Gastrocnemius medialis (tissue), 4 donors: ENCODE results near the gene SHANK1. TPM values are rescaled to one million over a fixed set of nuclear protein-coding genes. Genes with fewer than 3 reads are reported as not detected.
A peak's percentile ranks its signal among the peaks of the same experiment; 100 is the strongest.
"Not testable (repeated sequence)": the region's sequence is repeated elsewhere in the genome, so short reads cannot be mapped to it uniquely, and the experiment has no call there.

ENCODE experiments used
- ATAC-seq, 2 donors: fragments of 150-250 bp; one replicate each; pipeline ENCODE4 v1.9.1; 2016
- DNase-seq, 2 donors: peaks; one replicate each; pipeline ENCODE4 v3.0.0-alpha.2; 2019
- H3K27ac ChIP-seq, 4 donors: fragments of 200-600 bp; sonication (generic); 1 replicate in 1 of 4; 2 replicates in 3 of 4; pipeline ENCODE4 v1.5.1; 2016 to 2018; ENCODE audit warnings: mild to moderate bottlenecking in 2 of 4, moderate library complexity in 1 of 4
- H3K27me3 ChIP-seq, 3 donors: fragments of 200-600 bp; sonication (generic) in 2 of 3; 1 replicate in 1 of 3; 2 replicates in 2 of 3; pipeline versions ENCODE4 v1.5.1 to v1.6.0; 2016 to 2019; ENCODE audit warnings: mild to moderate bottlenecking in 1 of 3, moderate library complexity in 1 of 3
- H3K36me3 ChIP-seq, 2 donors: fragments of 200-600 bp; sonication (generic) in 1 of 2; one replicate each; pipeline ENCODE4 v1.5.1; 2017 to 2018
- H3K4me1 ChIP-seq, 2 donors: fragments of 200-600 bp; sonication (generic) in 1 of 2; one replicate each; pipeline ENCODE4 v1.5.1; 2016 to 2017; ENCODE audit warnings: mild to moderate bottlenecking in 2 of 2
- H3K4me3 ChIP-seq, 4 donors: fragments of 200-600 bp; sonication (generic) in 3 of 4; 1 replicate in 1 of 4; 2 replicates in 3 of 4; pipeline ENCODE4 v1.5.1; 2016 to 2019; ENCODE audit warnings: mild to moderate bottlenecking in 2 of 4
- H3K9me3 ChIP-seq, 3 donors: fragments of 200-600 bp; sonication (generic) in 2 of 3; 1 replicate in 1 of 3; 2 replicates in 2 of 3; pipeline ENCODE4 v1.5.1; 2016 to 2019
- CTCF ChIP-seq, 5 experiments: fragments of 450-650 bp in 3 of 5; fragments of 200-600 bp in 2 of 5; sonication (generic) in 2 of 5; IDR thresholded peaks in 4 of 5; conservative IDR thresholded peaks in 1 of 5; 1 replicate in 4 of 5; 2 replicates in 1 of 5; pipeline ENCODE4 v1.5.1; 2016 to 2019; ENCODE audit warnings: antibody characterized with exemption in 5 of 5, mild to moderate bottlenecking in 3 of 5, moderate library complexity in 3 of 5
- POLR2A ChIP-seq, 2 donors: fragments of 450-650 bp; IDR thresholded peaks; one replicate each; pipeline ENCODE4 v1.6.1; 2017; ENCODE audit warnings: antibody characterized with exemption in 2 of 2, mild to moderate bottlenecking in 2 of 2, moderate library complexity in 2 of 2
- in situ Hi-C, 4 donors: fragments of 200-750 bp; cut with MboI; loops; one replicate each; pipeline versions ENCODE4 v1.15.0 to v1.8.0; 2017; ENCODE audit warnings: low sequenced_read_pairs in 4 of 4
- intact Hi-C: fragments of 100-400 bp; cut with DNase I; formaldehyde crosslinking; loops from one replicate; pipeline ENCODE4 v1.15.1; 2023; ENCODE audit warnings: low total_unique reads
- total RNA-seq, 4 donors: library from RNA; depleted of rRNA; stranded (reverse); fragments of >200 nt; gene quantifications; one replicate each; pipeline versions ENCODE4 v1.1.0 to v1.2.3, GENCODE V29; 2016

Gene SHANK1
- total RNA-seq: under 1 TPM in 1 of 4 donors, not detected in 3; 0.68 TPM

GRCh38 chr19:50719566-50719965 is at the start of gene SHANK1:
Gene SHANK1 (minus strand): TSS chr19:50719802. CDS start chr19:50716919, 2,883 bp downstream.
- no peak within 1 kb of the TSS for H3K27ac ChIP-seq
- DNase-seq: no peak
- in situ Hi-C loops: no loop called here

GRCh38 chr19:50768277-50768676 is 48.7 kb upstream of the SHANK1 start:
- in situ Hi-C loops (no loop called here), intact Hi-C loops (no loop called here)
- Histone ChIP-seq H3K36me3 (no peaks in the 10 kb centered on the region), H3K9me3 (no peaks in the 10 kb centered on the region), H3K4me1 (no peaks in the 10 kb centered on the region), H3K27me3 (peaks cover 0 to 3% (median 0%) of the 10 kb centered on the region in 3 donors), H3K27ac (no peak overlapping the region), H3K4me3 (no peak overlapping the region)
- ATAC-seq (no peak), DNase-seq (no peak)
- no peak for TF ChIP-seq CTCF (IDR thresholded peaks at IDR 0.05 in 4 of 5, conservative IDR thresholded peaks at IDR 0.05 in 1 of 5)
- TF ChIP-seq POLR2A (IDR thresholded peaks at IDR 0.05): no peak

More at GRCh38 chr19:50719566-50719965, at the start of gene SHANK1:
- intact Hi-C loops: no loop called here
- no peak for ATAC-seq
- peaks cover 13 to 54% (median 46%) of the 10 kb centered on the region in 3 donors for H3K27me3 ChIP-seq
- H3K4me1 ChIP-seq: peaks cover 0 to 17% of the 10 kb centered on the region in 2 donors
- no peaks in the 10 kb centered on the region for H3K36me3 ChIP-seq
- peak within 1 kb of the TSS; percentile 24 to 35 (median 28) for H3K4me3 ChIP-seq
- TF ChIP-seq POLR2A (IDR thresholded peaks at IDR 0.05) (no peak), CTCF (IDR thresholded peaks at IDR 0.05 in 4 of 5, conservative IDR thresholded peaks at IDR 0.05 in 1 of 5) (no peak)
- H3K9me3 ChIP-seq: no peaks in the 10 kb centered on the region

- ATAC-seq, H3K27me3 ChIP-seq, H3K4me3 ChIP-seq, DNase-seq, H3K36me3 ChIP-seq, H3K27ac ChIP-seq, intact Hi-C loops, H3K9me3 ChIP-seq, in situ Hi-C loops, H3K4me1 ChIP-seq: not testable (repeated sequence)
Measured at GRCh38 chr19:50767263-50767662, 47.7 kb upstream of the SHANK1 start.

GRCh38 chr19:50766746-50767145 is 47.1 kb upstream of the SHANK1 start:
- intact Hi-C loops, H3K4me3 ChIP-seq, H3K9me3 ChIP-seq, H3K27me3 ChIP-seq, H3K27ac ChIP-seq, DNase-seq, in situ Hi-C loops, H3K36me3 ChIP-seq, H3K4me1 ChIP-seq, ATAC-seq: not testable (repeated sequence)

- intact Hi-C loops (no loop called here), in situ Hi-C loops (no loop called here)
- ATAC-seq (no peak), DNase-seq (no peak)
- H3K27ac ChIP-seq: no peak overlapping the region
- no peaks in the 10 kb centered on the region for H3K4me1 ChIP-seq
- H3K9me3 ChIP-seq: no peaks in the 10 kb centered on the region
- H3K36me3 ChIP-seq: no peaks in the 10 kb centered on the region
- no peak for TF ChIP-seq CTCF (IDR thresholded peaks at IDR 0.05 in 4 of 5, conservative IDR thresholded peaks at IDR 0.05 in 1 of 5)
- no peak for TF ChIP-seq POLR2A (IDR thresholded peaks at IDR 0.05)
- H3K4me3 ChIP-seq: no peak overlapping the region
- no peaks in the 10 kb centered on the region for H3K27me3 ChIP-seq
Measured at GRCh38 chr19:50764409-50764808, 44.8 kb upstream of the SHANK1 start.

- H3K36me3 ChIP-seq, H3K4me3 ChIP-seq, H3K27ac ChIP-seq, H3K9me3 ChIP-seq, ATAC-seq, H3K27me3 ChIP-seq, intact Hi-C loops, in situ Hi-C loops, DNase-seq, H3K4me1 ChIP-seq: not testable (repeated sequence)
Measured at GRCh38 chr19:50763521-50763920, 43.9 kb upstream of the SHANK1 start.

GRCh38 chr19:50761501-50761900 is 41.9 kb upstream of the SHANK1 start:
- in situ Hi-C loops, intact Hi-C loops, H3K27me3 ChIP-seq: not testable (repeated sequence)

More at GRCh38 chr19:50761501-50761900, 41.9 kb upstream of the SHANK1 start:
- not testable (repeated sequence) for H3K9me3 ChIP-seq, H3K4me1 ChIP-seq, DNase-seq, ATAC-seq, H3K36me3 ChIP-seq, H3K4me3 ChIP-seq, H3K27ac ChIP-seq
